Esophagus squamous epithelium (tissue), 5 donors: ENCODE data around the gene PLA2G15. TPM values are rescaled to one million over a fixed set of nuclear protein-coding genes. Genes with fewer than 3 reads are reported as not detected.

Experiments
- DNase-seq: peaks from one replicate; lab custom pipeline; 2025; lab: John Stamatoyannopoulos, UW
- H3K27ac ChIP-seq, 4 donors: fragments of 200-600 bp; sonication (generic); one replicate each; pipeline ENCODE4 v1.5.1; 2016 to 2019; ENCODE audit warnings: mild to moderate bottlenecking in 1 of 4
- H3K27me3 ChIP-seq, 4 donors: fragments of 200-600 bp; sonication (generic); 1 replicate in 3 of 4; 2 replicates in 1 of 4; pipeline versions ENCODE4 v1.5.1 to v1.6.0; 2017 to 2021; ENCODE audit warnings: antibody characterized with exemption in 1 of 4
- H3K36me3 ChIP-seq, 3 donors: fragments of 200-600 bp; sonication (generic); one replicate each; pipeline ENCODE4 v1.5.1; 2016 to 2019
- H3K4me1 ChIP-seq, 3 donors: fragments of 200-600 bp; sonication (generic); one replicate each; pipeline ENCODE4 v1.5.1; 2017 to 2019
- H3K4me3 ChIP-seq, 4 donors: fragments of 200-600 bp; sonication (generic); 1 replicate in 3 of 4; 2 replicates in 1 of 4; pipeline ENCODE4 v1.5.1; 2016 to 2019; ENCODE audit warnings: mild to moderate bottlenecking in 2 of 4, moderate library complexity in 1 of 4
- H3K9me3 ChIP-seq, 3 donors: fragments of 200-600 bp; sonication (generic); one replicate each; pipeline ENCODE4 v1.5.1; 2016 to 2019
- CTCF ChIP-seq, 6 experiments: fragments of 450-650 bp in 4 of 6; fragments of 200-600 bp in 2 of 6; sonication (generic) in 2 of 6; IDR thresholded peaks; one replicate each; pipeline ENCODE4 v1.5.1; 2016 to 2019; ENCODE audit warnings: antibody characterized with exemption in 6 of 6, mild to moderate bottlenecking in 4 of 6, moderate library complexity in 4 of 6
- POLR2A ChIP-seq, 4 donors: fragments of 450-650 bp; IDR thresholded peaks; one replicate each; pipeline ENCODE4 v1.6.1; 2017; ENCODE audit warnings: antibody characterized with exemption in 4 of 4, mild to moderate bottlenecking in 4 of 4, moderate library complexity in 3 of 4
- WGBS, 2 donors: methylation state at CpG; one replicate each; pipeline ENCODE4 v1.1.5; 2018; 5-methylcytosine and 5-hydroxymethylcytosine counted together
- intact Hi-C: fragments of 100-400 bp; cut with DNase I; formaldehyde crosslinking; loops from one replicate; pipeline ENCODE4 v1.15.0; 2022
- total RNA-seq, 4 donors: library from RNA; depleted of rRNA; stranded (reverse); fragments of >200 nt; gene quantifications; one replicate each; pipeline ENCODE4 v1.1.0, GENCODE V29; 2016
- donor health status: DM: yes; HTN: yes; CAD: no.

Gene PLA2G15
- total RNA-seq, 4 donors from 2014 or later = 3.3 to 9.8 (median 6.6) TPM

- 88 to 91% methylated on average over 2 of the region's 2 CpGs for WGBS, 2 donors
Measured at GRCh38 chr16:68206245-68206644, 38.9 kb upstream of the PLA2G15 start.

GRCh38 chr16:68214726-68215125 lies 30.4 kb upstream of the PLA2G15 start:
- H3K27me3 ChIP-seq = no peaks in the 10 kb centered on the region
- no peak overlapping the region for H3K27ac ChIP-seq
- H3K36me3 ChIP-seq = peaks cover 0 to 9% (median 0%) of the 10 kb centered on the region in 3 donors
- DNase-seq = no peak
- intact Hi-C loops = no loop called here
- H3K9me3 ChIP-seq = no peaks in the 10 kb centered on the region
- H3K4me3 ChIP-seq = no peak overlapping the region
- TF ChIP-seq POLR2A (IDR thresholded peaks at IDR 0.05) (no peak), CTCF (IDR thresholded peaks at IDR 0.05) (no peak)
- H3K4me1 ChIP-seq = no peaks in the 10 kb centered on the region
- 90 to 92% methylated on average over 3 of the region's 3 CpGs for whole genome bisulfite sequencing, 2 donors

More at GRCh38 chr16:68206245-68206644, 38.9 kb upstream of the PLA2G15 start:
- Histone ChIP-seq H3K36me3 (peaks cover 0 to 7% (median 0%) of the 10 kb centered on the region in 3 donors), H3K9me3 (no peaks in the 10 kb centered on the region), H3K27ac (no peak overlapping the region), H3K4me3 (no peak overlapping the region), H3K4me1 (no peaks in the 10 kb centered on the region), H3K27me3 (no peaks in the 10 kb centered on the region)
- TF ChIP-seq CTCF (IDR thresholded peaks at IDR 0.05) (no peak), POLR2A (IDR thresholded peaks at IDR 0.05) (no peak)
- intact Hi-C loops = no loop called here
- no peak for DNase-seq

GRCh38 chr16:68215302-68215701 lies 29.9 kb upstream of the PLA2G15 start:
- 90 to 92% methylated on average over 1 of the region's 1 CpG for WGBS, 2 donors
- intact Hi-C loops = no loop called here
- H3K27ac ChIP-seq = no peak overlapping the region
- H3K36me3 ChIP-seq = peaks cover 0 to 9% (median 0%) of the 10 kb centered on the region in 3 donors
- no peak overlapping the region for H3K4me3 ChIP-seq
- H3K9me3 ChIP-seq = no peaks in the 10 kb centered on the region
- TF ChIP-seq POLR2A (IDR thresholded peaks at IDR 0.05) (no peak), CTCF (IDR thresholded peaks at IDR 0.05) (no peak)
- no peaks in the 10 kb centered on the region for H3K4me1 ChIP-seq
- no peak for DNase-seq
- no peaks in the 10 kb centered on the region for H3K27me3 ChIP-seq

- Histone ChIP-seq H3K36me3 (peaks cover 0 to 11% (median 0%) of the 10 kb centered on the region in 3 donors), H3K9me3 (no peaks in the 10 kb centered on the region), H3K4me1 (no peaks in the 10 kb centered on the region), H3K4me3 (no peak overlapping the region), H3K27me3 (no peaks in the 10 kb centered on the region), H3K27ac (no peak overlapping the region)
- no peak for DNase-seq
- 84 to 90% methylated on average over 3 of the region's 3 CpGs for WGBS, 2 donors
- intact Hi-C loops = no loop called here
- TF ChIP-seq POLR2A (IDR thresholded peaks at IDR 0.05) = no peak
- TF ChIP-seq CTCF (IDR thresholded peaks at IDR 0.05) = no peak
Measured at GRCh38 chr16:68216240-68216639, 28.9 kb upstream of the PLA2G15 start.

GRCh38 chr16:68217506-68217905 lies 27.7 kb upstream of the PLA2G15 start:
- intact Hi-C loops = no loop called here
- Histone ChIP-seq H3K4me3 (no peak overlapping the region), H3K27me3 (no peaks in the 10 kb centered on the region), H3K27ac (no peak overlapping the region), H3K36me3 (peaks cover 0 to 19% (median 0%) of the 10 kb centered on the region in 3 donors), H3K9me3 (no peaks in the 10 kb centered on the region), H3K4me1 (no peaks in the 10 kb centered on the region)
- no peak for DNase-seq
- no peak for TF ChIP-seq POLR2A (IDR thresholded peaks at IDR 0.05)
- TF ChIP-seq CTCF (IDR thresholded peaks at IDR 0.05) = no peak
- WGBS, 2 donors = 78 to 82% methylated on average over 4 of the region's 4 CpGs
